SK-N-SH (cell line): Measurements from ENCODE around the gene NADSYN1. TPM values are rescaled to one million over a fixed set of nuclear protein-coding genes. Genes with fewer than 3 reads are reported as not detected.

Experiments used
- CTCF ChIA-PET: fragments of 300-600, 350-600 bp; formaldehyde crosslinking; extraction: SDS; loops from one replicate; lab custom pipeline; 2021; lab: Yijun Ruan, JAX
- POLR2A ChIA-PET: fragments of 350-600 bp; sonication (Branson Sonifier 250); formaldehyde crosslinking; extraction: SDS; loops from one replicate; lab custom pipeline; 2020; ENCODE audit warnings: antibody characterized with exemption, inconsistent platforms; lab: Yijun Ruan, JAX
- DNase-seq: peaks from one replicate; pipeline ENCODE4 v3.0.0; 2012
- H2AFZ ChIP-seq: fragments of 200-600 bp; sonication (generic); 2 replicates; pipeline ENCODE4 v1.8.1; 2016; ENCODE audit warnings: antibody characterized with exemption, mild to moderate bottlenecking, low read depth
- H3F3A ChIP-seq: fragments of 200-600 bp; sonication (generic); replicated peaks from 2 replicates; pipeline ENCODE3; 2016; ENCODE audit warnings: antibody characterized with exemption, mild to moderate bottlenecking; ENCODE audit not compliant: insufficient read depth
- H3K27ac ChIP-seq, 2 experiments: fragments of 200-500 bp in 1 of 2; fragments of 200-600 bp in 1 of 2; sonication (Bioruptor generic) in 1 of 2; sonication (generic), shearing (Covaris generic) in 1 of 2; 2 replicates each; pipeline versions ENCODE4 v1.5.1 to v1.6.1; 2014 to 2016; ENCODE audit warnings: low read depth in 2 of 2, inconsistent platforms in 1 of 2, low read length in 1 of 2, mild to moderate bottlenecking in 1 of 2, mixed read lengths in 1 of 2
- H3K27me3 ChIP-seq: fragments of 200-600 bp; sonication (generic), shearing (Covaris generic); 2 replicates; pipeline ENCODE4 v1.6.1; 2016; ENCODE audit warnings: mixed run types; ENCODE audit not compliant: insufficient read depth
- H3K36me3 ChIP-seq, 2 experiments: fragments of 200-500 bp in 1 of 2; fragments of 200-600 bp in 1 of 2; sonication (Bioruptor generic) in 1 of 2; sonication (generic) in 1 of 2; replicated peaks in 1 of 2; 2 replicates each; pipeline versions ENCODE3 to v1.5.1; 2014 to 2016; ENCODE audit warnings: low read length in 1 of 2, mild to moderate bottlenecking in 1 of 2; ENCODE audit not compliant: insufficient read depth in 2 of 2, control insufficient read depth in 1 of 2
- H3K4me1 ChIP-seq, 2 experiments: fragments of 200-500 bp in 1 of 2; fragments of 200-600 bp in 1 of 2; sonication (Bioruptor generic) in 1 of 2; sonication (generic), shearing (Covaris generic) in 1 of 2; 2 replicates each; pipeline versions ENCODE4 v1.5.1 to v1.6.1; 2014 to 2016; ENCODE audit warnings: low read depth in 1 of 2, low read length in 1 of 2, mixed run types in 1 of 2; ENCODE audit not compliant: insufficient read depth in 2 of 2, control insufficient read depth in 1 of 2
- H3K4me2 ChIP-seq: fragments of 200-600 bp; sonication (generic), shearing (Covaris generic); 2 replicates; pipeline ENCODE4 v1.6.1; 2017; ENCODE audit warnings: mixed run types
- H3K4me3 ChIP-seq, 2 experiments: fragments of 200-500 bp in 1 of 2; fragments of 200-600 bp in 1 of 2; sonication (Bioruptor generic) in 1 of 2; sonication (generic), shearing (Covaris generic) in 1 of 2; 2 replicates each; pipeline versions ENCODE4 v1.5.1 to v1.8.1; 2014 to 2016; ENCODE audit warnings: low read depth in 2 of 2, inconsistent platforms in 1 of 2, low read length in 1 of 2, mild to moderate bottlenecking in 1 of 2, mixed read lengths in 1 of 2, moderate library complexity in 1 of 2
- H3K79me2 ChIP-seq: fragments of 200-600 bp; sonication (generic); 2 replicates; pipeline ENCODE4 v1.8.1; 2017; ENCODE audit warnings: mild to moderate bottlenecking; ENCODE audit not compliant: insufficient read depth
- H3K9ac ChIP-seq: fragments of 200-600 bp; sonication (generic); 2 replicates; pipeline ENCODE4 v1.6.1; 2017; ENCODE audit warnings: mixed run types
- H3K9me2 ChIP-seq: fragments of 200-600 bp; sonication (generic); 2 replicates; pipeline ENCODE4 v1.6.1; 2017; ENCODE audit warnings: mixed run types
- H3K9me3 ChIP-seq: fragments of 200-600 bp; sonication (generic); 2 replicates; pipeline ENCODE4 v1.6.1; 2017; ENCODE audit warnings: mixed run types, mild to moderate bottlenecking, moderate library complexity
- H4K20me1 ChIP-seq: fragments of 200-600 bp; sonication (generic); 2 replicates; pipeline ENCODE4 v1.6.1; 2017; ENCODE audit warnings: mild to moderate bottlenecking, mixed run types; ENCODE audit not compliant: insufficient read depth
- CHD2 ChIP-seq: fragments of 150-350 bp; IDR thresholded peaks from 2 replicates; pipeline ENCODE4 v1.6.1; 2018; ENCODE audit warnings: low read length; ENCODE audit not compliant: partially characterized antibody
- ELF1 ChIP-seq: IDR thresholded peaks from 2 replicates; pipeline ENCODE4 v1.4.0; 2012
- EP300 ChIP-seq, 2 experiments: IDR thresholded peaks; 2 replicates each; pipeline versions ENCODE4 v1.4.0 to v1.6.1; 2012; ENCODE audit warnings: borderline replicate concordance in 1 of 2, low read depth in 1 of 2, low read length in 1 of 2
- FOSL2 ChIP-seq: IDR thresholded peaks from 2 replicates; pipeline ENCODE4 v1.4.0; 2012; ENCODE audit warnings: low read depth, mild to moderate bottlenecking, moderate library complexity, borderline replicate concordance
- FOXM1 ChIP-seq: IDR thresholded peaks from 2 replicates; pipeline ENCODE4 v1.4.0; 2012; ENCODE audit warnings: low read depth, mild to moderate bottlenecking
- GATA2 ChIP-seq: sonication (generic); formaldehyde crosslinking; IDR thresholded peaks from 2 replicates; pipeline ENCODE4 v1.5.0; 2020; ENCODE audit warnings: mild to moderate bottlenecking, missing genetic modification reagents
- JUND ChIP-seq: IDR thresholded peaks from 2 replicates; pipeline ENCODE4 v1.4.0; 2012
- MEF2A ChIP-seq: IDR thresholded peaks from 2 replicates; pipeline ENCODE4 v1.4.0; 2012; ENCODE audit warnings: low read depth, borderline replicate concordance
- MXI1 ChIP-seq: IDR thresholded peaks from 2 replicates; pipeline ENCODE4 v1.6.1; 2012; ENCODE audit warnings: mild to moderate bottlenecking, low read depth, low read length, improper control_type of control experiment
- NFIC ChIP-seq: IDR thresholded peaks from 2 replicates; pipeline ENCODE4 v1.4.0; 2012; ENCODE audit warnings: borderline replicate concordance
- POLR2AphosphoS5 ChIP-seq: IDR thresholded peaks from 2 replicates; pipeline ENCODE4 v1.6.1; 2012; ENCODE audit warnings: low read depth, low read length
- RCOR1 ChIP-seq: fragments of 150-350 bp; IDR thresholded peaks from 2 replicates; pipeline ENCODE4 v1.6.1; 2017; ENCODE audit warnings: antibody characterized with exemption, low read length
- RFX5 ChIP-seq: IDR thresholded peaks from 2 replicates; pipeline ENCODE4 v1.6.1; 2012; ENCODE audit warnings: mild to moderate bottlenecking, improper control_type of control experiment, low read length
- SIN3A ChIP-seq: IDR thresholded peaks from 2 replicates; pipeline ENCODE4 v1.6.1; 2012; ENCODE audit warnings: low read depth, mild to moderate bottlenecking, low read length, moderate library complexity, borderline replicate concordance
- SMC3 ChIP-seq: IDR thresholded peaks from 2 replicates; pipeline ENCODE4 v1.6.1; 2012; ENCODE audit warnings: low read depth, low read length, improper control_type of control experiment
- TCF12 ChIP-seq: IDR thresholded peaks from 2 replicates; pipeline ENCODE4 v1.4.0; 2012
- TEAD4 ChIP-seq: IDR thresholded peaks from 2 replicates; pipeline ENCODE4 v1.4.0; 2012; ENCODE audit warnings: mild to moderate bottlenecking, borderline replicate concordance; ENCODE audit not compliant: insufficient read depth
- WGBS: methylation state at CpG from one replicate; pipeline ENCODE4 v1.1.6; 2017; ENCODE audit warnings: low lambda C conversion rate; 5-methylcytosine and 5-hydroxymethylcytosine counted together
- polyA plus RNA-seq, 3 experiments: library from polyadenylated mRNA; depleted of rRNA; stranded (reverse); fragments of >200 nt; gene quantifications; 2 replicates each; pipeline ENCODE4 v1.2.3, GENCODE V29; 2012
- TF ChIP-seq, protein P1 (sequence below): fragments of 150-350 bp; IDR thresholded peaks from 2 replicates; pipeline ENCODE4 v1.6.1; 2016; ENCODE audit warnings: mild to moderate bottlenecking, low read depth, low read length
- TF ChIP-seq, protein P2 (sequence below): IDR thresholded peaks from 2 replicates; pipeline ENCODE4 v1.4.0; 2012; ENCODE audit warnings: low read depth, borderline replicate concordance
- TF ChIP-seq, protein P3 (sequence below): IDR thresholded peaks from 2 replicates; pipeline ENCODE4 v1.4.0; 2012; ENCODE audit warnings: low read depth
- TF ChIP-seq, protein P4 (sequence below): IDR thresholded peaks from 2 replicates; pipeline ENCODE4; 2012
- TF ChIP-seq, protein P5 (sequence below): IDR thresholded peaks from 2 replicates; pipeline ENCODE4 v1.4.0; 2012; ENCODE audit warnings: low read depth, borderline replicate concordance

Gene NADSYN1
- polyA plus RNA-seq, 1 of the 3 experiments (the other 2 are of a cell fraction), result 62.5 TPM

DNA sequence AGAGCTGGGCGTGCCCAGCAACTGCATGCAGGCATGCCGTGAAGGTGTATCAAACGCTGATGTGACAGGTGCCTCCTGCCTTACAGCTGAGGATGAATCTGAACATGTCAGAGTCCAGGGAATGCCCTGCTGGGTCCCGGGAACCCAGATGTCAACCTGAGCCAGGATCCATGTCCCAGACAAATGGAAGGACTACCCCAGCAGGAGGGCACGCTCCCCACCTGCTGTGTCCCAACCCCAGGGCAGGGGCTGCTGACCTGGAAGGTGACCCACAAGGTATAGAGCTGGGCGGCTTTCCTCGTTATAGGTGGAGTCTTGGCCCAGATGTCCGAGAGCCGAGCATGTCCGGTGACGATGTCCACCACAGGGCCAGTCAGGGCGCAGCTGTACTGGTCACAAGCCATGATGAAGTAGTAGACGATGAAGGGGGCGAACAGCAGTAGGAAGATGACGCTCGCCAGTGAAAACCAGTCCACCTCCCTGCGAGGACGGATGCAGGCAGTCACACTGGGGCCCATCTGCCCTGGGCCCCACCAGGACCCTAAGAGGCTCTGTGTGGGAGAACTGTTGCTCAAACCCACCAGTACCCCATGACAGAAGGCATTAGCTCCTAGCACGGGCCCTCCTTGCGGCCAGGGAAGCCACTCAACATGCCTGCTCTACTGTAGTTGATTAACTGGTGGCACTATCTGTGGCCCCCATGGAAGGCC is 9.1 kb upstream of the NADSYN1 start:
- Histone ChIP-seq H3K4me3 (no peak overlapping the region), H3K27ac (no peak overlapping the region), H4K20me1 (no peaks in the 10 kb centered on the region), H3K4me2 (no peak overlapping the region), H3K27me3 (no peaks in the 10 kb centered on the region), H3K79me2 (peaks cover 4% of the 10 kb centered on the region; the same call in 1 of the 2 replicates), H3K9me2 (no peaks in the 10 kb centered on the region), H3F3A (no peaks in the 10 kb centered on the region), H3K4me1 (peaks cover 0 to 6% of the 10 kb centered on the region in 2 experiments; a peak in 1 of 4 replicates), H3K36me3 (peaks cover 7 to 37% of the 10 kb centered on the region in 2 experiments), H3K9me3 (peaks cover 8% of the 10 kb centered on the region; the same call in 1 of the 2 replicates), H3K9ac (no peak overlapping the region), H2AFZ (no peak overlapping the region)
- no peak for TF ChIP-seq EP300 (IDR thresholded peaks at IDR 0.05; ENCODE audit: borderline replicate concordance in 1 of 2, low read depth in 1 of 2, low read length in 1 of 2)
- no peak for TF ChIP-seq RCOR1
- TF ChIP-seq, protein P1, sequence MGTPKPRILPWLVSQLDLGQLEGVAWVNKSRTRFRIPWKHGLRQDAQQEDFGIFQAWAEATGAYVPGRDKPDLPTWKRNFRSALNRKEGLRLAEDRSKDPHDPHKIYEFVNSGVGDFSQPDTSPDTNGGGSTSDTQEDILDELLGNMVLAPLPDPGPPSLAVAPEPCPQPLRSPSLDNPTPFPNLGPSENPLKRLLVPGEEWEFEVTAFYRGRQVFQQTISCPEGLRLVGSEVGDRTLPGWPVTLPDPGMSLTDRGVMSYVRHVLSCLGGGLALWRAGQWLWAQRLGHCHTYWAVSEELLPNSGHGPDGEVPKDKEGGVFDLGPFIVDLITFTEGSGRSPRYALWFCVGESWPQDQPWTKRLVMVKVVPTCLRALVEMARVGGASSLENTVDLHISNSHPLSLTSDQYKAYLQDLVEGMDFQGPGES, result no peak
- TF ChIP-seq TCF12, result no peak
- no peak for TF ChIP-seq POLR2AphosphoS5
- no peak for TF ChIP-seq CHD2
- TF ChIP-seq, protein P2, sequence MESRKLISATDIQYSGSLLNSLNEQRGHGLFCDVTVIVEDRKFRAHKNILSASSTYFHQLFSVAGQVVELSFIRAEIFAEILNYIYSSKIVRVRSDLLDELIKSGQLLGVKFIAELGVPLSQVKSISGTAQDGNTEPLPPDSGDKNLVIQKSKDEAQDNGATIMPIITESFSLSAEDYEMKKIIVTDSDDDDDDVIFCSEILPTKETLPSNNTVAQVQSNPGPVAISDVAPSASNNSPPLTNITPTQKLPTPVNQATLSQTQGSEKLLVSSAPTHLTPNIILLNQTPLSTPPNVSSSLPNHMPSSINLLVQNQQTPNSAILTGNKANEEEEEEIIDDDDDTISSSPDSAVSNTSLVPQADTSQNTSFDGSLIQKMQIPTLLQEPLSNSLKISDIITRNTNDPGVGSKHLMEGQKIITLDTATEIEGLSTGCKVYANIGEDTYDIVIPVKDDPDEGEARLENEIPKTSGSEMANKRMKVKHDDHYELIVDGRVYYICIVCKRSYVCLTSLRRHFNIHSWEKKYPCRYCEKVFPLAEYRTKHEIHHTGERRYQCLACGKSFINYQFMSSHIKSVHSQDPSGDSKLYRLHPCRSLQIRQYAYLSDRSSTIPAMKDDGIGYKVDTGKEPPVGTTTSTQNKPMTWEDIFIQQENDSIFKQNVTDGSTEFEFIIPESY, result no peak
- no peak for TF ChIP-seq SMC3
- no peak for TF ChIP-seq JUND
- TF ChIP-seq TEAD4, result no peak
- TF ChIP-seq, protein P3, sequence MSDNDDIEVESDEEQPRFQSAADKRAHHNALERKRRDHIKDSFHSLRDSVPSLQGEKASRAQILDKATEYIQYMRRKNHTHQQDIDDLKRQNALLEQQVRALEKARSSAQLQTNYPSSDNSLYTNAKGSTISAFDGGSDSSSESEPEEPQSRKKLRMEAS, result no peak
- no peak for TF ChIP-seq MEF2A
- TF ChIP-seq SIN3A, result no peak
- TF ChIP-seq GATA2, result no peak
- DNase-seq, result no peak
- ChIA-PET CTCF (interaction anchor here (2.0 kb wide), 1 partner anchor 136 kb away, joined by 5 read pairs; no protein-coding TSS in a partner anchor), POLR2A (interaction anchor here (0.7 kb wide), 1 partner anchor 26 kb away, joined by 3 read pairs; no protein-coding TSS in a partner anchor)
- 97% methylated on average over 14 of the region's 20 CpGs for WGBS

DNA sequence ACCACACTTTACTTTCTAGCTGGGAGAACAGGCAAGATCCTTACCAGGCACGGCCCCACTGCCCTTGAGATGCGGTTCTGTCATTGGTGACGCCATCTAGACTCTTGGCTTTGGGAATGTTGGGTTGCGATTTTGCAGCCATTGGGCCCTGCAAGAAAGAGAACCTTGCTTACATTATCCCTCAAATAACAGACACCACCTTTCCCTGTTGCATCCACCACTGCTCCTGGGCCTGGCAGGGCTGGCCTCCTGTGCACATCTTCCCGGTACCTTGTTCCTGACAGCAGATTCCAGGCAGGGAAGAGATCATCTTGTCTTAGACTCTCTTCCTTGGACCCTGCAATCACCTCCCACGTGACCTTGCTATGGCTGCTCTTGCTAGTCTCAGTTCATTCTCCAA is 8.2 kb upstream of the NADSYN1 start:
- Histone ChIP-seq H3K9me3 (peaks cover 8% of the 10 kb centered on the region; the same call in 1 of the 2 replicates), H3K36me3 (peaks cover 7 to 28% of the 10 kb centered on the region in 2 experiments), H3K9me2 (no peaks in the 10 kb centered on the region), H3K9ac (no peak overlapping the region), H3K4me3 (no peak overlapping the region), H4K20me1 (no peaks in the 10 kb centered on the region), H3F3A (no peaks in the 10 kb centered on the region), H3K27ac (no peak overlapping the region), H3K27me3 (no peaks in the 10 kb centered on the region)
- no peak for DNase-seq
- CTCF ChIA-PET, result no interaction called here
- 91% methylated on average over 6 of the region's 6 CpGs for WGBS
- TF ChIP-seq FOXM1 (no peak), TEAD4 (no peak), MXI1 (no peak), ELF1 (no peak), MEF2A (no peak), FOSL2 (no peak), RFX5 (no peak), NFIC (no peak)
- TF ChIP-seq, protein P4, sequence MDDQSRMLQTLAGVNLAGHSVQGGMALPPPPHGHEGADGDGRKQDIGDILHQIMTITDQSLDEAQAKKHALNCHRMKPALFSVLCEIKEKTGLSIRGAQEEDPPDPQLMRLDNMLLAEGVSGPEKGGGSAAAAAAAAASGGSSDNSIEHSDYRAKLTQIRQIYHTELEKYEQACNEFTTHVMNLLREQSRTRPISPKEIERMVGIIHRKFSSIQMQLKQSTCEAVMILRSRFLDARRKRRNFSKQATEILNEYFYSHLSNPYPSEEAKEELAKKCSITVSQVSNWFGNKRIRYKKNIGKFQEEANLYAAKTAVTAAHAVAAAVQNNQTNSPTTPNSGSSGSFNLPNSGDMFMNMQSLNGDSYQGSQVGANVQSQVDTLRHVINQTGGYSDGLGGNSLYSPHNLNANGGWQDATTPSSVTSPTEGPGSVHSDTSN, result no peak
- TF ChIP-seq, protein P5, sequence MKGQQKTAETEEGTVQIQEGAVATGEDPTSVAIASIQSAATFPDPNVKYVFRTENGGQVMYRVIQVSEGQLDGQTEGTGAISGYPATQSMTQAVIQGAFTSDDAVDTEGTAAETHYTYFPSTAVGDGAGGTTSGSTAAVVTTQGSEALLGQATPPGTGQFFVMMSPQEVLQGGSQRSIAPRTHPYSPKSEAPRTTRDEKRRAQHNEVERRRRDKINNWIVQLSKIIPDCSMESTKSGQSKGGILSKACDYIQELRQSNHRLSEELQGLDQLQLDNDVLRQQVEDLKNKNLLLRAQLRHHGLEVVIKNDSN, result no peak
- TF ChIP-seq, protein P1, result no peak
- TF ChIP-seq, all 33 proteins: peak for 0
- Histone ChIP-seq H2AFZ (no peak overlapping the region), H3K4me1 (peaks cover 2 to 15% of the 10 kb centered on the region in 2 experiments; a peak in 3 of 4 replicates), H3K4me2 (no peak overlapping the region), H3K79me2 (peaks cover 4% of the 10 kb centered on the region; the same call in 1 of the 2 replicates)
- POLR2A ChIA-PET, result no interaction called here
